H9 (cell line): ENCODE data around the gene SLC35G6. TPM values are rescaled to one million over a fixed set of nuclear protein-coding genes. Genes with fewer than 3 reads are reported as not detected.

ENCODE experiments used
- DNase-seq: peaks from one replicate; pipeline ENCODE4 v3.0.0-alpha.2; 2017
- H2AFZ ChIP-seq: one replicate; pipeline ENCODE4 v1.6.1; 2013; ENCODE audit warnings: mild to moderate bottlenecking, low read length, control low read depth, moderate library complexity
- H2AK5ac ChIP-seq: 2 replicates; pipeline ENCODE4 v1.6.1; 2013; ENCODE audit warnings: low read length, control low read depth, mixed read lengths; ENCODE audit not compliant: insufficient read length
- H2BK120ac ChIP-seq: one replicate; pipeline ENCODE4 v1.6.1; 2013; ENCODE audit warnings: low read depth, mild to moderate bottlenecking, low read length, control low read depth, inconsistent platforms; ENCODE audit not compliant: poor library complexity, severe bottlenecking
- H2BK12ac ChIP-seq: 2 replicates; pipeline ENCODE4 v1.6.1; 2013; ENCODE audit warnings: low read length, control low read depth, mixed read lengths, low read depth; ENCODE audit not compliant: insufficient read length
- H2BK15ac ChIP-seq: 2 replicates; pipeline ENCODE4 v1.6.1; 2013; ENCODE audit warnings: low read depth, low read length, control low read depth
- H2BK20ac ChIP-seq: one replicate; pipeline ENCODE4 v1.6.1; 2013; ENCODE audit warnings: low read depth, mild to moderate bottlenecking, low read length, control low read depth, inconsistent platforms; ENCODE audit not compliant: poor library complexity, severe bottlenecking
- H2BK5ac ChIP-seq: 2 replicates; pipeline ENCODE4 v1.6.1; 2013; ENCODE audit warnings: low read length, control low read depth, mixed read lengths; ENCODE audit not compliant: insufficient read length
- H3K14ac ChIP-seq: 2 replicates; pipeline ENCODE4 v1.6.1; 2013; ENCODE audit warnings: low read length, control low read depth; ENCODE audit not compliant: insufficient read depth
- H3K18ac ChIP-seq: 2 replicates; pipeline ENCODE4 v1.6.1; 2013; ENCODE audit warnings: low read depth, mild to moderate bottlenecking, mixed read lengths, low read length, control low read depth; ENCODE audit not compliant: insufficient read length
- H3K23ac ChIP-seq: 2 replicates; pipeline ENCODE4 v1.6.1; 2013; ENCODE audit warnings: low read length, control low read depth, mixed read lengths, low read depth; ENCODE audit not compliant: insufficient read length
- H3K23me2 ChIP-seq: 2 replicates; pipeline ENCODE4 v1.6.1; 2013; ENCODE audit warnings: low read depth, mild to moderate bottlenecking, mixed read lengths, low read length, control low read depth; ENCODE audit not compliant: insufficient read length, poor library complexity, severe bottlenecking
- H3K27ac ChIP-seq: 2 replicates; pipeline ENCODE4 v1.5.1; 2013; ENCODE audit warnings: low read length, control low read depth, mixed read lengths, low read depth; ENCODE audit not compliant: insufficient read length
- H3K27me3 ChIP-seq: 2 replicates; pipeline ENCODE4 v1.6.1; 2013; ENCODE audit warnings: low read length, control low read depth, inconsistent platforms; ENCODE audit not compliant: insufficient read depth
- H3K4ac ChIP-seq: 2 replicates; pipeline ENCODE4 v1.6.1; 2013; ENCODE audit warnings: low read depth, mild to moderate bottlenecking, control low read depth, inconsistent platforms, low read length, moderate library complexity
- H3K4me1 ChIP-seq: 2 replicates; pipeline ENCODE4 v1.6.1; 2013; ENCODE audit warnings: low read length, control low read depth, inconsistent platforms; ENCODE audit not compliant: insufficient read depth
- H3K4me2 ChIP-seq: 2 replicates; pipeline ENCODE4 v1.6.1; 2013; ENCODE audit warnings: low read length, control low read depth, mixed read lengths; ENCODE audit not compliant: insufficient read length, insufficient read depth
- H3K56ac ChIP-seq: 2 replicates; pipeline ENCODE4 v1.6.1; 2013; ENCODE audit warnings: low read depth, mild to moderate bottlenecking, mixed read lengths, low read length, control low read depth; ENCODE audit not compliant: insufficient read length
- H3K79me1 ChIP-seq: 2 replicates; pipeline ENCODE4 v1.6.1; 2013; ENCODE audit warnings: low read depth, mild to moderate bottlenecking, moderate library complexity, low read length, control low read depth, inconsistent platforms; ENCODE audit not compliant: insufficient read depth, poor library complexity, severe bottlenecking
- H3K79me2 ChIP-seq: 2 replicates; pipeline ENCODE4 v1.6.1; 2013; ENCODE audit warnings: low read length, control low read depth, inconsistent platforms; ENCODE audit not compliant: insufficient read depth
- H3K9ac ChIP-seq: 2 replicates; pipeline ENCODE4 v1.6.1; 2013; ENCODE audit warnings: low read length, control low read depth, mixed read lengths; ENCODE audit not compliant: insufficient read length; ENCODE audit errors: extremely low read depth
- H3K9me3 ChIP-seq: one replicate; pipeline ENCODE4 v1.6.1; 2013; ENCODE audit warnings: low read depth, low read length, inconsistent platforms; ENCODE audit not compliant: control insufficient read depth
- H3T11ph ChIP-seq: one replicate; pipeline ENCODE4 v1.6.1; 2013; ENCODE audit warnings: mild to moderate bottlenecking, low read length, control low read depth, inconsistent platforms
- H4K20me1 ChIP-seq: one replicate; pipeline ENCODE4 v1.6.1; 2013; ENCODE audit not compliant: control insufficient read depth, insufficient read length, insufficient read depth
- H4K5ac ChIP-seq: 2 replicates; pipeline ENCODE4 v1.6.1; 2013; ENCODE audit warnings: low read depth, mild to moderate bottlenecking, mixed read lengths, low read length, control low read depth; ENCODE audit not compliant: insufficient read length
- H4K8ac ChIP-seq: replicated peaks from 2 replicates; pipeline ENCODE4 v1.6.1; 2013; ENCODE audit warnings: low read length, control low read depth, mixed read lengths, low read depth; ENCODE audit not compliant: insufficient read length
- H4K91ac ChIP-seq: 2 replicates; pipeline ENCODE4 v1.6.1; 2013; ENCODE audit warnings: low read depth, mild to moderate bottlenecking, moderate library complexity, mixed read lengths, low read length, control low read depth; ENCODE audit not compliant: insufficient read length
- H3K27ac Mint-ChIP-seq, 3 experiments: 2 replicates in 2 of 3; 3 replicates in 1 of 3; pipeline ENCODE4 v1.8.0; 2020 to 2021; ENCODE audit warnings: mixed read lengths in 3 of 3, mild to moderate bottlenecking in 1 of 3, moderate library complexity in 1 of 3
- H3K27me3 Mint-ChIP-seq: 2 replicates; pipeline ENCODE4 v1.8.0; 2021; ENCODE audit warnings: low read depth, mild to moderate bottlenecking, moderate library complexity, mixed read lengths
- H3K36me3 Mint-ChIP-seq, 3 experiments: 2 replicates in 2 of 3; 3 replicates in 1 of 3; pipeline ENCODE4 v1.8.0; 2020 to 2021; ENCODE audit warnings: low read depth in 3 of 3, mixed read lengths in 3 of 3; ENCODE audit not compliant: insufficient read depth in 1 of 3
- H3K4me1 Mint-ChIP-seq, 2 experiments: 2 replicates each; pipeline ENCODE4 v1.8.0; 2020; ENCODE audit warnings: mixed read lengths in 2 of 2
- H3K4me3 Mint-ChIP-seq, 2 experiments: 2 replicates in 1 of 2; 3 replicates in 1 of 2; pipeline ENCODE4 v1.8.0; 2020 to 2021; ENCODE audit warnings: mild to moderate bottlenecking in 2 of 2, mixed read lengths in 2 of 2, moderate library complexity in 1 of 2
- H3K9me3 Mint-ChIP-seq, 2 experiments: 2 replicates in 1 of 2; 3 replicates in 1 of 2; pipeline ENCODE4 v1.8.0; 2020; ENCODE audit warnings: mild to moderate bottlenecking in 2 of 2, mixed read lengths in 2 of 2, moderate library complexity in 1 of 2
- WGBS: extraction: QIAGEN DNeasy Blood & Tissue Kit; methylation state at CpG from one replicate; pipeline ENCODE4 v1.1.7; 2013; ENCODE audit warnings: missing lambda C conversion rate, low lambda C conversion rate, mixed read lengths; ENCODE audit not compliant: insufficient read length; ENCODE audit errors: extremely low coverage; 5-methylcytosine and 5-hydroxymethylcytosine counted together
- total RNA-seq: library from RNA; stranded (reverse); gene quantifications from 2 replicates; pipeline ENCODE4 v1.2.1, GENCODE V29; 2021
- TF ChIP-seq, protein P1 (sequence below): fragments of 200-600 bp; sonication (generic); conservative IDR thresholded peaks from 3 replicates; pipeline ENCODE4 v1.8.0; 2021; ENCODE audit warnings: antibody characterized with exemption, mild to moderate bottlenecking

SLC35G6 gene
- total RNA-seq, 1 experiment from 2014 or later = not detected

DNA sequence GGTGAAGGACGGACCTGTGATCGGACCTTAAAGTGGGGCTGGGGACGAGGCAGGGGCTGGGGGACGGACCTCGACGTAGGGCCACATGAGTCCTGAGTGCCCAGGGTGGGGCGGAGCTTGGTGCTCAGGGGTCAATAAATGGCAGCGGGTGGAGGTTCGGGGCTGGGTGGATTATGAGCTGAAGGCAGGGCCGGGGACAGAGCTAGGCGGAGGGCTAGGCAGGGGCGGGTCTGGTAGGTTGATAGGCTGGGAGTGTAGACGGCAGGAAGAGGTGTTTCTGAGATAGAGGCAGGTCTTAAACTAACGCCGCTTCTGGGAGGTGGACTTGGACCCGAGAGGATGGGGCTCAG is 35.7 kb upstream of the SLC35G6 start:
- Histone ChIP-seq H3K9me3 (no peaks in the 10 kb centered on the region), H2BK15ac (no peak overlapping the region), H3K4ac (no peak overlapping the region), H2BK20ac (no peak overlapping the region), H3K27ac (no peak overlapping the region), H3K23me2 (peaks cover 7% of the 10 kb centered on the region), H3K79me2 (no peaks in the 10 kb centered on the region), H3K27me3 (peaks cover 1% of the 10 kb centered on the region; the same call in 1 of the 2 replicates), H2BK12ac (no peak overlapping the region), H3K23ac (no peak overlapping the region), H3K79me1 (no peaks in the 10 kb centered on the region), H2AK5ac (no peak overlapping the region), H4K20me1 (no peaks in the 10 kb centered on the region), H2AFZ (no peak overlapping the region), H4K5ac (no peak overlapping the region), H3K4me1 (no peaks in the 10 kb centered on the region; the same call in 1 of the 2 replicates), H3K4me2 (peak overlapping the region; percentile 22), H3T11ph (no peak overlapping the region), H3K56ac (no peak overlapping the region), H2BK120ac (no peak overlapping the region), H3K18ac (peak overlapping the region; percentile 59), H3K9ac (no peak overlapping the region), H4K8ac (no peak overlapping the region), H3K14ac (no peak overlapping the region), H2BK5ac (no peak overlapping the region), H4K91ac (no peak overlapping the region)
- Mint-ChIP-seq H3K9me3 (no peaks in the 10 kb centered on the region; a peak in 1 of 5 replicates), H3K4me1 (peaks cover 30 to 46% of the 10 kb centered on the region in 2 experiments), H3K4me3 (peak overlapping the region; percentile 81 to 94), H3K27me3 (peaks cover 13% of the 10 kb centered on the region), H3K27ac (peak overlapping the region; percentile 97 to 99 (median 97)), H3K36me3 (peaks cover 7 to 23% (median 13%) of the 10 kb centered on the region in 3 experiments)
- WGBS = no CpG with 5 or more reads among the region's 16 CpGs
- TF ChIP-seq, protein P1, sequence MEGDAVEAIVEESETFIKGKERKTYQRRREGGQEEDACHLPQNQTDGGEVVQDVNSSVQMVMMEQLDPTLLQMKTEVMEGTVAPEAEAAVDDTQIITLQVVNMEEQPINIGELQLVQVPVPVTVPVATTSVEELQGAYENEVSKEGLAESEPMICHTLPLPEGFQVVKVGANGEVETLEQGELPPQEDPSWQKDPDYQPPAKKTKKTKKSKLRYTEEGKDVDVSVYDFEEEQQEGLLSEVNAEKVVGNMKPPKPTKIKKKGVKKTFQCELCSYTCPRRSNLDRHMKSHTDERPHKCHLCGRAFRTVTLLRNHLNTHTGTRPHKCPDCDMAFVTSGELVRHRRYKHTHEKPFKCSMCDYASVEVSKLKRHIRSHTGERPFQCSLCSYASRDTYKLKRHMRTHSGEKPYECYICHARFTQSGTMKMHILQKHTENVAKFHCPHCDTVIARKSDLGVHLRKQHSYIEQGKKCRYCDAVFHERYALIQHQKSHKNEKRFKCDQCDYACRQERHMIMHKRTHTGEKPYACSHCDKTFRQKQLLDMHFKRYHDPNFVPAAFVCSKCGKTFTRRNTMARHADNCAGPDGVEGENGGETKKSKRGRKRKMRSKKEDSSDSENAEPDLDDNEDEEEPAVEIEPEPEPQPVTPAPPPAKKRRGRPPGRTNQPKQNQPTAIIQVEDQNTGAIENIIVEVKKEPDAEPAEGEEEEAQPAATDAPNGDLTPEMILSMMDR = no peak
- DNase-seq = peak; percentile 99
